ENCODE measurements around the gene C1QA. TPM values are rescaled to one million over a fixed set of nuclear protein-coding genes. Genes with fewer than 3 reads are reported as not detected.

Gene C1QA, protein sequence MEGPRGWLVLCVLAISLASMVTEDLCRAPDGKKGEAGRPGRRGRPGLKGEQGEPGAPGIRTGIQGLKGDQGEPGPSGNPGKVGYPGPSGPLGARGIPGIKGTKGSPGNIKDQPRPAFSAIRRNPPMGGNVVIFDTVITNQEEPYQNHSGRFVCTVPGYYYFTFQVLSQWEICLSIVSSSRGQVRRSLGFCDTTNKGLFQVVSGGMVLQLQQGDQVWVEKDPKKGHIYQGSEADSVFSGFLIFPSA
- total RNA-seq, result not detected in 2 replicates

DNA sequence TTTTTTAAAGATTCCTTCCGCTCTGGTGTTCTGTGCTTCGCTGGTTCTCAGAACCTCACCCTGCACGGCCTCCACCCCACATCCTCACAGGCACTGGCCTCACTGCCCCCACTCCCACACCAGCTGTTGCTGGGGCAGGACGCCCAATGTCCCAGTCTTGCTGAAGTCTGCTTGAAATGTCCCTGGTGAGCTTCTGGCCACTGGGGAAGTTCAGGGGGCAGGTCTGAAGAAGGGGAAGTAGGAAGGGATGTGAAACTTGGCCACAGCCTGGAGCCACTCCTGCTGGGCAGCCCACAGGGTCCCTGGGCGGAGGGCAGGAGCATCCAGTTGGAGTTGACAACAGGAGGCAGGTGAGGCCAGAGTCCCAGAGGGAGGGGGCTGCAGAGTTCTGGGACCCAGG is at the start of gene C1QA:
C1QA (plus strand) TSS at position 276 of the 400 bp plus-strand sequence. CDS start 989 bp downstream, outside the sequence.

GRCh38 chr1:22643381-22643780 is 7.0 kb downstream of the C1QA start, which contains the start of gene C1QC:
TSS of gene C1QC (plus strand) at chr1:22643633. CDS start at chr1:22644024, 391 bp downstream.

DNA sequence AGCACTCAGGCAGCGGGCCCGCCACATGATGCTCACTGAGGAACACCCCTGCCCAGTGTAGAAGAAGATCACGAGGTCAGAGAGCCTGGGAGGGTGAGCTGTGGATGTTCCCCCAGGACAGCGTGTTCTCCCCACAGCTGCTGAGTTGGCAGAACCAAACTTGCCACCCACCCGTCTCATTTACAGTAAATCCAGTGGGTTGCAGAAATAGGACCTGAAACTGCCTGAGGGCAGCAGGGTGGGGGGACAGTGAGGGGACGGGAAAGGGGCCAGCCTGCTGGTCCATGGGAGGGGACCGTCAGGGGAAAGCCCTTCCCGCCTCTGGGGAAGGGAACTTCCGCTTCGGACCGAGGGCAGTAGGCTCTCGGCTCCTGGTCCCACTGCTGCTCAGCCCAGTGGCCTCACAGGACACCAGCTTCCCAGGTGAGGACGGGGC is 16.5 kb downstream of the C1QA start, which contains the start of gene C1QB:
C1QB (plus strand) TSS at position 356 of the 436 bp plus-strand sequence. CDS start 6,227 bp downstream, outside the sequence.

Other genes starting within 250 kb of the C1QA start
- gene ZBTB40, start 184.8 kb upstream of the C1QA start, total RNA-seq, result 8.6 and 11.9 TPM in 2 replicates
- gene EPHA8, start 73.1 kb upstream of the C1QA start, total RNA-seq, result not detected in 2 replicates
- not detected in 2 replicates for gene C1QC, start 7.0 kb downstream of the C1QA start, total RNA-seq
- gene C1QB, start 16.6 kb downstream of the C1QA start, total RNA-seq, result not detected in 2 replicates
- 17.6 and 21.2 TPM in 2 replicates for gene EPHB2, start 74.2 kb downstream of the C1QA start, total RNA-seq